ENCODE measurements around the gene SETD7. TPM values are rescaled to one million over a fixed set of nuclear protein-coding genes. Genes with fewer than 3 reads are reported as not detected.

SETD7 gene
- total and polyA plus RNA-seq, 12 donors: 7.4 to 49.1 (median 41.5) TPM

DNA sequence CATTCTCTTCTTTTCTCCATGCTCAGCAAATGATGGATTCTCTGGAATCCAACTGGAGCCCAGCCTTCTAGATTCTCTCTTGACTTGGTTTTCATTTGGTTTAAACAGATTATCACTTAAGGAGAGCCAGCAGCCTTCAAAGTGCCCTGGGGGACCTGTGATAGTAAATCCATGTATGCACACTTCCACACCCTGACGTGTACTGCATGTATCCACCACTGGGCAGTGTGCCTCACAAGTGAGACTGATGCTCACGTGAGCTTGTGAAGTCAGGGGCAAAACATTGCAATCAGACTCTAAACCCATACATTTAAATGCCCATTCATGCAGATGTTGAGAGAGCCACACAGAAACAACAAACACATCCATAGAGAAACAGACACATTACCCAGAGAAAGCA is 28.0 kb upstream of the SETD7 start:
- Histone ChIP-seq H3K27ac (no peak overlapping the region), H3K9me3 (replicated peaks in 1 of 3) (no peaks in the 10 kb centered on the region), H3K4me3 (no peak overlapping the region), H3K4me1 (replicated peaks in 1 of 2) (peaks cover 0 to 5% of the 10 kb centered on the region in 2 donors), H3K27me3 (no peaks in the 10 kb centered on the region), H3K36me3 (replicated peaks in 1 of 2) (no peaks in the 10 kb centered on the region)
- intact Hi-C loops (cut with DNase I): no loop called here
- 65 to 84% (median 75%) methylated on average over 2 of the region's 2 CpGs for WGBS, 4 donors
- no peak for TF ChIP-seq POLR2A (IDR thresholded peaks at IDR 0.05)
- TF ChIP-seq, protein P1, sequence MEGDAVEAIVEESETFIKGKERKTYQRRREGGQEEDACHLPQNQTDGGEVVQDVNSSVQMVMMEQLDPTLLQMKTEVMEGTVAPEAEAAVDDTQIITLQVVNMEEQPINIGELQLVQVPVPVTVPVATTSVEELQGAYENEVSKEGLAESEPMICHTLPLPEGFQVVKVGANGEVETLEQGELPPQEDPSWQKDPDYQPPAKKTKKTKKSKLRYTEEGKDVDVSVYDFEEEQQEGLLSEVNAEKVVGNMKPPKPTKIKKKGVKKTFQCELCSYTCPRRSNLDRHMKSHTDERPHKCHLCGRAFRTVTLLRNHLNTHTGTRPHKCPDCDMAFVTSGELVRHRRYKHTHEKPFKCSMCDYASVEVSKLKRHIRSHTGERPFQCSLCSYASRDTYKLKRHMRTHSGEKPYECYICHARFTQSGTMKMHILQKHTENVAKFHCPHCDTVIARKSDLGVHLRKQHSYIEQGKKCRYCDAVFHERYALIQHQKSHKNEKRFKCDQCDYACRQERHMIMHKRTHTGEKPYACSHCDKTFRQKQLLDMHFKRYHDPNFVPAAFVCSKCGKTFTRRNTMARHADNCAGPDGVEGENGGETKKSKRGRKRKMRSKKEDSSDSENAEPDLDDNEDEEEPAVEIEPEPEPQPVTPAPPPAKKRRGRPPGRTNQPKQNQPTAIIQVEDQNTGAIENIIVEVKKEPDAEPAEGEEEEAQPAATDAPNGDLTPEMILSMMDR (IDR thresholded peaks at IDR 0.05): no peak
- DNase-seq: peak in 1 of 7 donors; percentile 36

DNA sequence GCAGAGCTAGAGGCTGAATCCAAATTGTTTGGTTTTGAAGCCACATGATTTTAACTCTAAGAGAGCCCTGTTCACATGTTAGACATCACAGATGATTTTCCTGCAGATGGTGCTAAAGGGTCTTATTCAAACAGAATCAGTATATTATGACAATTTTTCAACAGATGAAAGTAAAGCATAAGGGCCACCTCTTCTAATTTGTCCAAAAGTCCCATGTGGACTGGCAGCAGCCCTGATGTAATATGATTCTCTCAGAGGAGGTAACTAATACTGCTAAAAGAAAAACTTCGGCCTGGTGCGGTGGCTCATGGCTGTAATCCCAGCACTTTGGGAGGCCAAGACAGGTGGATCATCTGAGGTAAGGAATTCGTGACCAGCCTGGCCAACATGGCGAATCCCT is 26.0 kb upstream of the SETD7 start:
- DNase-seq: peak in 1 of 7 donors; percentile 39
- Histone ChIP-seq H3K27me3 (no peaks in the 10 kb centered on the region), H3K36me3 (replicated peaks in 1 of 2) (no peaks in the 10 kb centered on the region), H3K27ac (no peak overlapping the region), H3K4me1 (replicated peaks in 1 of 2) (no peaks in the 10 kb centered on the region), H3K4me3 (no peak overlapping the region), H3K9me3 (replicated peaks in 1 of 3) (no peaks in the 10 kb centered on the region)
- intact Hi-C loops (cut with DNase I): no loop called here
- no peak for TF ChIP-seq POLR2A (IDR thresholded peaks at IDR 0.05)
- TF ChIP-seq, protein P1 (IDR thresholded peaks at IDR 0.05): peak in 1 of 6 experiments; percentile 16
- WGBS, 4 donors: 61 to 73% (median 70%) methylated on average over 4 of the region's 4 CpGs

DNA sequence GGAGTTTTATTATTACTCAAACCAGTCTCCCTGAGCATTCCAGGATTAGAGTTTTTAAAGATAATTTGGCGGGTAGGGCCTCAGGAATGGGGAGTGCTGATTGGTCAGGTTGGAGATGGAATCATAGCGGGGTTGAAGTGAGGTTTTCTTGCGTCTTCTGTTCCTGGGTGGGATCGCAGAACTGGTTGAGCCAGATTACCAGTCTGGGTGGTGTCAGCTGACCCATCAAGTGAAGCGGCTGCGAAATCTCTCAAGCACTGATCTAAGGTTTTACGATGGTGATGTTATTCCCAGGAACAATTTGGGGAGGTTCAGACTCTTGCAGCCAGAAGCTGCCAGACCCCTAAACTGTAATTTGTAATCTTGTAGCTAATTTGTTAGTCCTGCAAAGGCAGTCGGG is 25.1 kb upstream of the SETD7 start:
- H3K4me3 ChIP-seq: no peak overlapping the region
- WGBS, 4 donors: 91 to 99% (median 94%) methylated on average over 8 of the region's 8 CpGs

DNA sequence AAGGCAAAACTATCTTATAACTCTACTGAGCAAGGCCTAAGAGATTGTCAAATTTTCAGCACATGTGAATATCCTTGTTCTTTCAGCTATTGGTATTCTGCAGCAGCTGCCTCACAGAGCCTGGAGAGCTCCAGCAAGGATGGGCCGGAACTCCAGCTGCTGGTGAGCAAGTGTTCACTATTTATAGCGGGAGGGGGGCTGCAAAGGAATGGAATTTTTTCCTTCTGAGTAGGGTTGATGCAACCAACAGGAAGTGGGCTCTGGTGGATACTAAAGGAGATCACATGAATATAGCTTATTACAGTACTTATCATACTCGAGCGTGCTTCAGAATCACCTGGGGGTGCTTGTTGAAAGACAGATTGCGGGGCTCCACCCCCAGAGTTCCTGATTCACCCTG is 20.2 kb upstream of the SETD7 start:
- Histone ChIP-seq H3K4me1 (replicated peaks in 1 of 2) (no peaks in the 10 kb centered on the region), H3K9me3 (replicated peaks in 1 of 3) (no peaks in the 10 kb centered on the region), H3K27me3 (no peaks in the 10 kb centered on the region), H3K4me3 (no peak overlapping the region), H3K27ac (no peak overlapping the region), H3K36me3 (replicated peaks in 1 of 2) (no peaks in the 10 kb centered on the region)
- no peak for DNase-seq
- 92 to 99% (median 96%) methylated on average over 5 of the region's 5 CpGs for WGBS, 4 donors
- intact Hi-C loops (cut with DNase I): no loop called here
- TF ChIP-seq, protein P1 (IDR thresholded peaks at IDR 0.05): no peak
- TF ChIP-seq POLR2A (IDR thresholded peaks at IDR 0.05): no peak

More for the DNA sequence above, 25.1 kb upstream of the SETD7 start:
- TF ChIP-seq, protein P1 (IDR thresholded peaks at IDR 0.05): no peak
- TF ChIP-seq POLR2A (IDR thresholded peaks at IDR 0.05): no peak
- H3K27ac ChIP-seq: no peak overlapping the region
- DNase-seq: peak in 1 of 7 donors; percentile 25
- H3K9me3 ChIP-seq (replicated peaks in 1 of 3): no peaks in the 10 kb centered on the region
- H3K4me1 ChIP-seq (replicated peaks in 1 of 2): no peaks in the 10 kb centered on the region
- no peaks in the 10 kb centered on the region for H3K27me3 ChIP-seq
- intact Hi-C loops (cut with DNase I): no loop called here
- H3K36me3 ChIP-seq (replicated peaks in 1 of 2): no peaks in the 10 kb centered on the region
